Measurements from ENCODE around the gene MNT. TPM values are rescaled to one million over a fixed set of nuclear protein-coding genes. Genes with fewer than 3 reads are reported as not detected.

MNT gene
- total RNA-seq, 1 donor from 2014 or later, result 2.8 TPM

- DNase-seq (ENCODE audit: low read depth in 2 of 2), result peak; percentile 91 to 97
Measured at GRCh38 chr17:2396568-2397246, 4.2 kb downstream of the MNT start.

GRCh38 chr17:2396192-2396567, 4.7 kb downstream of the MNT start:
- no peak for DNase-seq (ENCODE audit: low read depth in 2 of 2)

GRCh38 chr17:2395258-2396181, 5.3 kb downstream of the MNT start:
- DNase-seq (ENCODE audit: low read depth in 2 of 2), result peak in 1 of 2 donors; percentile 66

GRCh38 chr17:2394775-2395201, 6.1 kb downstream of the MNT start:
- no peak for DNase-seq (ENCODE audit: low read depth in 2 of 2)

GRCh38 chr17:2393954-2394749, 6.7 kb downstream of the MNT start:
- DNase-seq (ENCODE audit: low read depth in 2 of 2), result no peak

GRCh38 chr17:2393174-2393953, 7.5 kb downstream of the MNT start:
- peak; percentile 93 to 95 for DNase-seq (ENCODE audit: low read depth in 2 of 2)

- DNase-seq (ENCODE audit: low read depth in 2 of 2), result peak; percentile 96 to 97
Measured at GRCh38 chr17:2392252-2393173, 8.3 kb downstream of the MNT start.

GRCh38 chr17:2391597-2392251, 9.1 kb downstream of the MNT start:
- no peak for DNase-seq (ENCODE audit: low read depth in 2 of 2)

GRCh38 chr17:2390199-2390836, 10.5 kb downstream of the MNT start:
- DNase-seq (ENCODE audit: low read depth in 2 of 2), result peak in 1 of 2 donors; percentile 59

GRCh38 chr17:2388683-2389055, 12.2 kb downstream of the MNT start:
- no peak for DNase-seq (ENCODE audit: low read depth in 2 of 2)

- DNase-seq (ENCODE audit: low read depth in 2 of 2), result no peak
Measured at GRCh38 chr17:2388020-2388682, 12.7 kb downstream of the MNT start.

GRCh38 chr17:2387086-2388019, 13.5 kb downstream of the MNT start:
- no peak for DNase-seq (ENCODE audit: low read depth in 2 of 2)

- no peak for DNase-seq (ENCODE audit: low read depth in 2 of 2)
Measured at GRCh38 chr17:2386400-2387085, 14.3 kb downstream of the MNT start.

- DNase-seq (ENCODE audit: low read depth in 2 of 2), result no peak
Measured at GRCh38 chr17:2385240-2386210, 15.3 kb downstream of the MNT start.

GRCh38 chr17:2384439-2385127, 16.3 kb downstream of the MNT start:
- no peak for DNase-seq (ENCODE audit: low read depth in 2 of 2)

All from lung microvascular endothelial cell (primary cell).